ENCODE results near the gene NKAPD1. TPM values are rescaled to one million over a fixed set of nuclear protein-coding genes. Genes with fewer than 3 reads are reported as not detected.

NKAPD1 gene
- total RNA-seq, 1 experiment from 2014 or later, result 15.3 TPM

DNA sequence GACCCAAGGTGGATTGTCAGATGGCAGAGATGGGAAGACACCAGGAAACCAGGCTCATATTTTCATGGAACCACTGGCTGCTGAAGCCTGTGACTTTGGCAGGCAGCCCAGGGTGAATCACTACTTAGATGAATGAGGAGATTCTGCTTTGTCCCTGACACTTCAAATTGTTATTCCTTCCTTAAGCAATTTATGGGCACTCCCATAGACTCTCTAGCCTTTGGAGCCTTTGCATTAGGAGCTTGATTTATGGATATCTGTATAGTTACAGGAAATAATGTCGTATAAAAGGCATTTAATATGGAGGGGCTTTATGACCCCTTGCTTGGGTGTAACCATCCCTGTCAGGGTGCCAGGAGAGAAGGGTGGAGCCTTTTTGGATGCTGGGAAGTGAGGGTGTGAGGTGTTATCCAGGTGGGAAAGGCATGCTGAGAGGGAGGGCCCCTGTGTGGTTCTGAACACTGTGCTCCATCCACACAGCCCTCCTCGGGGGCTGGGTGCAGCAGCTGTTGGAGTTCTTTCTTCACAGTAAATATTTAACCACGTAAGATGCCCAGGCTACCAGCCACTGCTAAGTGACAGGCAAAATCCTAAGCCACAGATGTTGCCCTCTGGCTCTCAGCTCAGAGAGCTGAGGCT is 54.5 kb downstream of the NKAPD1 start (continued):
- TF ChIP-seq, protein P1, sequence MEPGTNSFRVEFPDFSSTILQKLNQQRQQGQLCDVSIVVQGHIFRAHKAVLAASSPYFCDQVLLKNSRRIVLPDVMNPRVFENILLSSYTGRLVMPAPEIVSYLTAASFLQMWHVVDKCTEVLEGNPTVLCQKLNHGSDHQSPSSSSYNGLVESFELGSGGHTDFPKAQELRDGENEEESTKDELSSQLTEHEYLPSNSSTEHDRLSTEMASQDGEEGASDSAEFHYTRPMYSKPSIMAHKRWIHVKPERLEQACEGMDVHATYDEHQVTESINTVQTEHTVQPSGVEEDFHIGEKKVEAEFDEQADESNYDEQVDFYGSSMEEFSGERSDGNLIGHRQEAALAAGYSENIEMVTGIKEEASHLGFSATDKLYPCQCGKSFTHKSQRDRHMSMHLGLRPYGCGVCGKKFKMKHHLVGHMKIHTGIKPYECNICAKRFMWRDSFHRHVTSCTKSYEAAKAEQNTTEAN (CRISPR knock-in tag; IDR thresholded peaks at IDR 0.05), result no peak
- TF ChIP-seq FOXK1 (CRISPR knock-in tag; IDR thresholded peaks at IDR 0.05) (no peak), RORB (CRISPR knock-in tag; IDR thresholded peaks at IDR 0.05) (no peak), PRRX2 (CRISPR knock-in tag; IDR thresholded peaks at IDR 0.05) (no peak), ZNF263 (CRISPR knock-in tag; IDR thresholded peaks at IDR 0.05; ENCODE audit: low read depth) (no peak), MXD4 (CRISPR knock-in tag; IDR thresholded peaks at IDR 0.05; ENCODE audit: borderline replicate concordance) (no peak)
- TF ChIP-seq, protein P2, sequence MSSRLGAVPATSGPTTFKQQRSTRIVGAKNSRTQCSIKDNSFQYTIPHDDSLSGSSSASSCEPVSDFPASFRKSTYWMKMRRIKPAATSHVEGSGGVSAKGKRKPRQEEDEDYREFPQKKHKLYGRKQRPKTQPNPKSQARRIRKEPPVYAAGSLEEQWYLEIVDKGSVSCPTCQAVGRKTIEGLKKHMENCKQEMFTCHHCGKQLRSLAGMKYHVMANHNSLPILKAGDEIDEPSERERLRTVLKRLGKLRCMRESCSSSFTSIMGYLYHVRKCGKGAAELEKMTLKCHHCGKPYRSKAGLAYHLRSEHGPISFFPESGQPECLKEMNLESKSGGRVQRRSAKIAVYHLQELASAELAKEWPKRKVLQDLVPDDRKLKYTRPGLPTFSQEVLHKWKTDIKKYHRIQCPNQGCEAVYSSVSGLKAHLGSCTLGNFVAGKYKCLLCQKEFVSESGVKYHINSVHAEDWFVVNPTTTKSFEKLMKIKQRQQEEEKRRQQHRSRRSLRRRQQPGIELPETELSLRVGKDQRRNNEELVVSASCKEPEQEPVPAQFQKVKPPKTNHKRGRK (CRISPR knock-in tag; IDR thresholded peaks at IDR 0.05; ENCODE audit: borderline replicate concordance), result no peak
- TF ChIP-seq, protein P3, sequence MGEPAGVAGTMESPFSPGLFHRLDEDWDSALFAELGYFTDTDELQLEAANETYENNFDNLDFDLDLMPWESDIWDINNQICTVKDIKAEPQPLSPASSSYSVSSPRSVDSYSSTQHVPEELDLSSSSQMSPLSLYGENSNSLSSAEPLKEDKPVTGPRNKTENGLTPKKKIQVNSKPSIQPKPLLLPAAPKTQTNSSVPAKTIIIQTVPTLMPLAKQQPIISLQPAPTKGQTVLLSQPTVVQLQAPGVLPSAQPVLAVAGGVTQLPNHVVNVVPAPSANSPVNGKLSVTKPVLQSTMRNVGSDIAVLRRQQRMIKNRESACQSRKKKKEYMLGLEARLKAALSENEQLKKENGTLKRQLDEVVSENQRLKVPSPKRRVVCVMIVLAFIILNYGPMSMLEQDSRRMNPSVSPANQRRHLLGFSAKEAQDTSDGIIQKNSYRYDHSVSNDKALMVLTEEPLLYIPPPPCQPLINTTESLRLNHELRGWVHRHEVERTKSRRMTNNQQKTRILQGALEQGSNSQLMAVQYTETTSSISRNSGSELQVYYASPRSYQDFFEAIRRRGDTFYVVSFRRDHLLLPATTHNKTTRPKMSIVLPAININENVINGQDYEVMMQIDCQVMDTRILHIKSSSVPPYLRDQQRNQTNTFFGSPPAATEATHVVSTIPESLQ (CRISPR knock-in tag; IDR thresholded peaks at IDR 0.05), result no peak
- TF ChIP-seq, protein P4, sequence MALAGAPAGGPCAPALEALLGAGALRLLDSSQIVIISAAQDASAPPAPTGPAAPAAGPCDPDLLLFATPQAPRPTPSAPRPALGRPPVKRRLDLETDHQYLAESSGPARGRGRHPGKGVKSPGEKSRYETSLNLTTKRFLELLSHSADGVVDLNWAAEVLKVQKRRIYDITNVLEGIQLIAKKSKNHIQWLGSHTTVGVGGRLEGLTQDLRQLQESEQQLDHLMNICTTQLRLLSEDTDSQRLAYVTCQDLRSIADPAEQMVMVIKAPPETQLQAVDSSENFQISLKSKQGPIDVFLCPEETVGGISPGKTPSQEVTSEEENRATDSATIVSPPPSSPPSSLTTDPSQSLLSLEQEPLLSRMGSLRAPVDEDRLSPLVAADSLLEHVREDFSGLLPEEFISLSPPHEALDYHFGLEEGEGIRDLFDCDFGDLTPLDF (CRISPR knock-in tag; IDR thresholded peaks at IDR 0.05), result no peak
- TF ChIP-seq, protein P5, sequence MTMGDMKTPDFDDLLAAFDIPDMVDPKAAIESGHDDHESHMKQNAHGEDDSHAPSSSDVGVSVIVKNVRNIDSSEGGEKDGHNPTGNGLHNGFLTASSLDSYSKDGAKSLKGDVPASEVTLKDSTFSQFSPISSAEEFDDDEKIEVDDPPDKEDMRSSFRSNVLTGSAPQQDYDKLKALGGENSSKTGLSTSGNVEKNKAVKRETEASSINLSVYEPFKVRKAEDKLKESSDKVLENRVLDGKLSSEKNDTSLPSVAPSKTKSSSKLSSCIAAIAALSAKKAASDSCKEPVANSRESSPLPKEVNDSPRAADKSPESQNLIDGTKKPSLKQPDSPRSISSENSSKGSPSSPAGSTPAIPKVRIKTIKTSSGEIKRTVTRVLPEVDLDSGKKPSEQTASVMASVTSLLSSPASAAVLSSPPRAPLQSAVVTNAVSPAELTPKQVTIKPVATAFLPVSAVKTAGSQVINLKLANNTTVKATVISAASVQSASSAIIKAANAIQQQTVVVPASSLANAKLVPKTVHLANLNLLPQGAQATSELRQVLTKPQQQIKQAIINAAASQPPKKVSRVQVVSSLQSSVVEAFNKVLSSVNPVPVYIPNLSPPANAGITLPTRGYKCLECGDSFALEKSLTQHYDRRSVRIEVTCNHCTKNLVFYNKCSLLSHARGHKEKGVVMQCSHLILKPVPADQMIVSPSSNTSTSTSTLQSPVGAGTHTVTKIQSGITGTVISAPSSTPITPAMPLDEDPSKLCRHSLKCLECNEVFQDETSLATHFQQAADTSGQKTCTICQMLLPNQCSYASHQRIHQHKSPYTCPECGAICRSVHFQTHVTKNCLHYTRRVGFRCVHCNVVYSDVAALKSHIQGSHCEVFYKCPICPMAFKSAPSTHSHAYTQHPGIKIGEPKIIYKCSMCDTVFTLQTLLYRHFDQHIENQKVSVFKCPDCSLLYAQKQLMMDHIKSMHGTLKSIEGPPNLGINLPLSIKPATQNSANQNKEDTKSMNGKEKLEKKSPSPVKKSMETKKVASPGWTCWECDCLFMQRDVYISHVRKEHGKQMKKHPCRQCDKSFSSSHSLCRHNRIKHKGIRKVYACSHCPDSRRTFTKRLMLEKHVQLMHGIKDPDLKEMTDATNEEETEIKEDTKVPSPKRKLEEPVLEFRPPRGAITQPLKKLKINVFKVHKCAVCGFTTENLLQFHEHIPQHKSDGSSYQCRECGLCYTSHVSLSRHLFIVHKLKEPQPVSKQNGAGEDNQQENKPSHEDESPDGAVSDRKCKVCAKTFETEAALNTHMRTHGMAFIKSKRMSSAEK (CRISPR knock-in tag; IDR thresholded peaks at IDR 0.05; ENCODE audit: borderline replicate concordance), result no peak
- TF ChIP-seq, protein P6, sequence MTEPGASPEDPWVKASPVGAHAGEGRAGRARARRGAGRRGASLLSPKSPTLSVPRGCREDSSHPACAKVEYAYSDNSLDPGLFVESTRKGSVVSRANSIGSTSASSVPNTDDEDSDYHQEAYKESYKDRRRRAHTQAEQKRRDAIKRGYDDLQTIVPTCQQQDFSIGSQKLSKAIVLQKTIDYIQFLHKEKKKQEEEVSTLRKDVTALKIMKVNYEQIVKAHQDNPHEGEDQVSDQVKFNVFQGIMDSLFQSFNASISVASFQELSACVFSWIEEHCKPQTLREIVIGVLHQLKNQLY (CRISPR knock-in tag; IDR thresholded peaks at IDR 0.05), result no peak
- TF ChIP-seq, protein P7, sequence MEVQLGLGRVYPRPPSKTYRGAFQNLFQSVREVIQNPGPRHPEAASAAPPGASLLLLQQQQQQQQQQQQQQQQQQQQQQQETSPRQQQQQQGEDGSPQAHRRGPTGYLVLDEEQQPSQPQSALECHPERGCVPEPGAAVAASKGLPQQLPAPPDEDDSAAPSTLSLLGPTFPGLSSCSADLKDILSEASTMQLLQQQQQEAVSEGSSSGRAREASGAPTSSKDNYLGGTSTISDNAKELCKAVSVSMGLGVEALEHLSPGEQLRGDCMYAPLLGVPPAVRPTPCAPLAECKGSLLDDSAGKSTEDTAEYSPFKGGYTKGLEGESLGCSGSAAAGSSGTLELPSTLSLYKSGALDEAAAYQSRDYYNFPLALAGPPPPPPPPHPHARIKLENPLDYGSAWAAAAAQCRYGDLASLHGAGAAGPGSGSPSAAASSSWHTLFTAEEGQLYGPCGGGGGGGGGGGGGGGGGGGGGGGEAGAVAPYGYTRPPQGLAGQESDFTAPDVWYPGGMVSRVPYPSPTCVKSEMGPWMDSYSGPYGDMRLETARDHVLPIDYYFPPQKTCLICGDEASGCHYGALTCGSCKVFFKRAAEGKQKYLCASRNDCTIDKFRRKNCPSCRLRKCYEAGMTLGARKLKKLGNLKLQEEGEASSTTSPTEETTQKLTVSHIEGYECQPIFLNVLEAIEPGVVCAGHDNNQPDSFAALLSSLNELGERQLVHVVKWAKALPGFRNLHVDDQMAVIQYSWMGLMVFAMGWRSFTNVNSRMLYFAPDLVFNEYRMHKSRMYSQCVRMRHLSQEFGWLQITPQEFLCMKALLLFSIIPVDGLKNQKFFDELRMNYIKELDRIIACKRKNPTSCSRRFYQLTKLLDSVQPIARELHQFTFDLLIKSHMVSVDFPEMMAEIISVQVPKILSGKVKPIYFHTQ (CRISPR knock-in tag; IDR thresholded peaks at IDR 0.05), result no peak

Measured in WTC11 (cell line).